ENCODE measurements around the gene PRDM15.

Gene PRDM15

DNA sequence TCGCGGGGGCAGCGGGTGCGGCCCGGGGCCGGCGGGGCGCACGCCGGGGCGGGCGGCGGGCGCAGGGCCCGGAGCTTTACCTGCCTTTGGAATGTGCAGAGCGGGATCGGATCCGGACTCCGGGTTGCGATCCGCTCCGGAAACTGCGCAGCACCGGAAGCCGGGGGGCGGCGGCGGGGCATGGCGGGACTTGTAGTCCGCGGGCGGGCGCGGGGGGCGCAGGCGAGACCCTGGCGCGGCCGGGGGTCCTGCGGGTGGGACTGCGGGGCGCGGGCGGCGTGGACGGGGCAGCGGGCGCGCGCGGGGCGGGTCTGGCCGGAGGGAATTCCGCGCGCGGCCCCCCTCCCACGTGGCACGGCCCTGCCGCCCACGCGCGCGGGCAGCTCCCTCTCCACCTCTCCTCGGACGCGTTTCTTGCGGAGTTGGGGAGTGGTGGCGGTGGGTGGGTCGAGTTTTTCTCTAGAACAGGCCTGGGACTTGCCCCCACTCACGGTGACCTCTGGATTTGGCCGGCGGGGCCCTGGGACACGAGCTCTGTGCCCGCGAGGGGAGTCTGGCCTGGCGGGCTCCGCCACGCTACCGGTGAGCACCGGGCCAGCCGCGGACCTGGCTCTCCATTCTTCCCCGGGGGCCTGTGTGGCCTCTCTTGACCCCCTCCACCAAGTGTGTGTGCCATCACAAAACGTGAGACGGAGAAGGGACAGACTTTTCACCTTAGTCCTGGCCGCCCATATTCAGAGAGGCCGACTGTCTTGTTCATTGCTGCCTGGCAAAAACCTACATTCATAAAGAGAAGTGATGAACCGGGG is at the start of gene PRDM15:
TSS of gene PRDM15 (minus strand) at position 155 of the 809 bp plus-strand sequence. CDS start 18,981 bp downstream, outside the sequence.
- peak; percentile 70 for DNase-seq

GRCh38 chr21:41928621-41929220 is 49.6 kb upstream of the PRDM15 start:
- DNase-seq, result no peak

- no peak for DNase-seq
Observed at GRCh38 chr21:41927727-41928409, 48.7 kb upstream of the PRDM15 start.

DNA sequence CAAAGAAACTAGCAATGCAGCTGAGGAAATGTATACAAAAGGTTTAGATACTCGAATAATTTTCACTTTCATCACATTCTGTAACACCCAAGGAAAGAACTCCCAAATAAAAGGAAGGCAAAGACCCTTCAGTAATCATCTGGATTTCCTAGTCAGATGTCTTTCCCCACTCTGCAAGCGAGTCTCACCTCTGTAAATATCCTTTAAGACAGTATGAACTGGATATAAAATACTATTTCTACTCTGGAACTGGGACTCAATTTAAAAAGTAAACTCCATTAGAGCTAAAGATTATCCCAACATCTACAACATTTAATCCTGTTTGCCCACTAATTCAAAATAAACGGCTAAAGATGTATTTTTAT is 47.6 kb upstream of the PRDM15 start:
- no peak for DNase-seq

GRCh38 chr21:41926117-41926806 is 47.1 kb upstream of the PRDM15 start:
- DNase-seq, result no peak

DNA sequence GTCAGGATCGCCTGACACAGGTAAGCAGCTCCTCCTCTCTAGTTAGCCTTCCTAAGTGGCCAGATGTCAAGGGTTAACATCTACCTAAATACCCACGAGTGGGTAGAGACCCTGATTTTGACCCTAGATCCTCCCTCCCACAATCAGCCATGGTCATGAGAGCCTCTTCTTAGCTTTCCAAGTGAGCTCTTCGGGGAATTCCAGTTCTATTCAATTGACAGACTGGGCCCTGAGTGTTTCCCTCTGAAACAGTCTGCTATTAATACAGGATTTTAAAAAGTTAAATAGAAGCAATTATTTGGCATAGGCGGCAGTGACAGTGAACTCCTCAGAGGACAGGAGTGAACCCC is 46.6 kb upstream of the PRDM15 start:
- no peak for DNase-seq

DNA sequence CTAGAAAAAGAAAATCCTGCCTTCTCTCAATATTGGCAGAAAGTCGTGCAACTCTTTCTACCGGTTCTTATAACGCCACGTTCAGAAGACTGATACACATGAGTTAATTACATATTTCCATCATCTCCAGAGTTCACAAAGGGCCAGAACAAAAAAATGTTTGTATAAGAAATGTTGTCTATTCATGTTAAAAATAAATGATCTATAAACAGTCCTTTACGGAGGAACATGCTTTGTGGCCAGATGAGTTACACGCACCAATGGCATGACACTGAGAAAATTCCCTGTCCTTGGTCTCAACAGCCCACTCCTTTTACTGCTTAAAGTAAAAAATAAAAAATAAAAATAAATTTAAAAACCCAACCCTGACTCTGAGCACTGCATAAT is 45.2 kb upstream of the PRDM15 start:
- DNase-seq, result no peak

DNA sequence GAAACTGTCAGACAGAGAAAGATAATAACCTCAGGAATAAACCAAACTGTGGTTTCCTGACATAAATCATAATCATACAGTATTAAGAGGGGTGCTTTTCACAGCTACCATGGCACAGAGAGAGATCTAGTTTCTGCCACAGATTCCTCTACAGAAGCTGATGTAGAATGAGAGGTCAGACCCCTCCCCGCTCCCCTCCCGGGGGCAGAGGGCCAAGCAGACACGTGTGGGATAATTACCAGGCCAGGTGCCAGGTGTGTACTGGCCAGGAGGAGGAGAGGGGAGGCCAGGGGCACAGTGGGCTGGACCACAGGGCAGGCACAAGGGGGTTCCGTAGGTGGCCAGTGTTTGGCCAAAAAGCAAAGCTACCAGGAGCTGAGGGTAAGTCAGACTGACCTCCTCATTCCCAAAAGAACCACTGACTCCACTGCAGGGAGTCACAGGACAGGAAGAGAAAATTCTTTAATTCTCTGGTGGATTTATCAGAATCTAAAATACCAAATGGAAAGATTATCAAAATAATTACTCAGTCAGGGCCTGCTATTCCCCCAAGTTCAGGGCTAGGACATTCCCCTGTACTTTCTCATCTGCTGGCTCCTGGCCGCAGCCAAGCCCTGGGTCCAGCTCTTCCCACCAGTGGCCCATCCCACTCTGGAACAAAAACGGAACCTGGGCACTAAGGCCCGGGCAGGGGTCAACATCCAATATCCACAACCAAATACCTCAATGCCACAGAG is 44.7 kb upstream of the PRDM15 start:
- no peak for DNase-seq

- no peak for DNase-seq
Observed at GRCh38 chr21:41923186-41923585, 44.0 kb upstream of the PRDM15 start.

GRCh38 chr21:41921021-41921420 is 41.9 kb upstream of the PRDM15 start:
- DNase-seq, result no peak

DNA sequence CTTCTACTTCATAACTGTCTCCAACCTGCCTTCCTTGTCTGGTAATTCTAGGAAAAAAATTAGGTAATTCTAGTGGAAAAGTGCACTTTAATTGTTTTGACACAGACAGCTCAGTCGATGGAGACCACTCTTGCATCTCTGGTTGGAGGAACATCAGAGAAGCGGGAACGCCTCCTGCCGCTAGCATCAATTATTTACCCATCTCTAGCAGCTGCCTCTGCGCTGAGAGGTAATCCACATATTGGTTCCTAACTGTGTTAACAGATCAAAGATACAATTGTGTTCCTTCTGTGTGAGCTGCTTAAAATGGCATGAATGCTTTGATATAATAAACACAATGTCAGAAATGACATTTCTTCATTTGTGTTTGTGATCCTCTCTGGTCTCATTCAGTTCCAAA is 41.3 kb upstream of the PRDM15 start:
- DNase-seq, result no peak

GRCh38 chr21:41919666-41920398 is 40.7 kb upstream of the PRDM15 start:
- no peak for DNase-seq

DNA sequence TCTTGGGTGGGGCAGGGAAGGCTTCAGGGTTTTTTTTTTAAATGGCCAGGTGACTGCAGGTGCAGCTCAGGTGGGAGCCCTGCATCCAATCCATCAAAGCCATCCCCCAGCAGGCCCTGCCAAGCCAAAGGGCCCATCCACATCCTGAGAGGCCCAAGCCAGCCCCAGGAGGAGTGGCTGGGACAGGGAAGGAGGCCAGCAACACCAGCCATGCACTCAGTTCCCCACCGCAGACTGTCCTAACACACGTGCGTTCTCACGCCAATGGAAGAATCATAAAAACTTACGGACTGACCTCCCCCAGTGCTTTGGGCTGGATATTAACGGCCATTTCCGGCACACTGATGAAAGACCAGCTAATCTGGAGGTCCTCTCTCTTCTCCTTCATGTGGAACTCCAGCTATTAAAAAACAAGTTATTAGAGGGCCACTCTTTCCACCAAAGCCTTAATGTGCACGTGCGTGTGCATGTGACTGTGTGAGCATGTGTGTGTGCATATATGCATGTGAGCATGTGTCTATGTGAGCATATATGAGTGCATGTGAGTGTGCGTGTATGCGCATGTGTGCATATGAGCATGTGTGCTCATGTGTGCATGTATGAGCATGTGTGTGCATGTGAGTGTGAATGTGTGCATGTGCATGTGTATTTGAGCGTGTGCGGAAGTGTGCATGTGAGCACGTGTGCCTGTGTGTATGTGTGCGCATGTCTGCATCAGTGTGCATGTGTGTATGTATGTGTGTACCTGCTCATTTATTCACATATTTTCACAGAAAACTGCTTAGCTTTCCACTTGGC is 39.6 kb upstream of the PRDM15 start:
- DNase-seq, result no peak

DNA sequence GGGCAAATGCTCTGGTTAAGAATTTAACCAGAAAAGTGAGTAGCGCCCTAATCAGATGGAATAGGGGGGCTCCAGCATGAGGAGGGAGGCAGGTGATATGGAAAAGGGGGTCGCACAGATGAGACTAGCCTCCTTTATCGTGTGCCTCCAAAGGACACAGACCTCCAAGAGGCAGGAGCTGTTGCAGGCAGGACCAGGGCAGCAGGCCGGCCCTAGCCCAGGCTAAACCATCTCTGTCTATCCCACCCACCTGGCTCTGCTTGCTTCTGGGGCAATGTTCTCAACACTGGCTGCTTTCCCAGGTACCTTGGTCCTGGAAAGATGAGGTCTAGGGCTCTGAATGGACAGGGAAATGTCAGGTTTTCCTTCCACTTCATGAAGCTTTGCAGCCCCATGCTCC is 38.4 kb upstream of the PRDM15 start:
- no peak for DNase-seq

- no peak for DNase-seq
Observed at GRCh38 chr21:41916888-41917433, 37.8 kb upstream of the PRDM15 start.

GRCh38 chr21:41914965-41915364 is 35.8 kb upstream of the PRDM15 start:
- DNase-seq, result no peak

- DNase-seq, result no peak
Observed at GRCh38 chr21:41914358-41914757, 35.2 kb upstream of the PRDM15 start.

DNA sequence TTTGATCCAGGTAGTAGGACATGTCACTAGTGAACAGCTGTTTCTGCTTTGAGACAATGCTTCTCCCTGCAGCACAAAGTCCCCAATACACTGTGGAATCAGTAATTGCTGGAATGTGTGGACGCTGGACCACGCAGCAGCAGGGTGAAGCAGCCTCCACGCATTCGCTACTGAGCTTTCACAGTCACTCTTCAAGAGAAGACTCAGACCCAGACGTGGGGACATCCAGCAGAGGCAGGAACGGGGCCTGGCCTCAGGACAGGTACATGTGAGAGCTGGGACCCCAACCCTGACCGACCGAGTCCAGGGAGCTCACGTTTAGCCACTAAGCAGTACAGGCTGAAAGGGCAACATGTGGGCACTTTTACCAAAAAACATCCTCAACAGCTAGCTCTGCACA is 34.1 kb upstream of the PRDM15 start:
- no peak for DNase-seq

DNA sequence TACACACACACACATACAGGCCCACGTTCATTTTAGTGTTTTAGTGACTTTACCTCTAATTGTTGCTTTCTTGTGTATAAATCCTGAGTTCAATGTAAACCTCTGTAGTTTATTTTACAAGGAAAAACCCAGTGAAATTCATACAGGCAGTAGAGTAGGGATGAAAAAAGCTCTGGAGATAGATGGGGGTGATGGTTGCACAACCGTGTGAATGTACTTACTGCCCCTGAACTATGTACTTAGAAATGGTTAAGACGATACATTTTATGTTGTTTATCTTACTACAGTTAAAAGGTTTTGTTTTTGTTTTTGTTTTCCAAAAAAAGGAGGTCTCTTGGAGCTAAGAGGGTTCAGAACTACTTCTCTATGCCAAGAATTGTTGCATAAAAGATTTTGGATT is 29.7 kb upstream of the PRDM15 start:
- no peak for DNase-seq

DNA sequence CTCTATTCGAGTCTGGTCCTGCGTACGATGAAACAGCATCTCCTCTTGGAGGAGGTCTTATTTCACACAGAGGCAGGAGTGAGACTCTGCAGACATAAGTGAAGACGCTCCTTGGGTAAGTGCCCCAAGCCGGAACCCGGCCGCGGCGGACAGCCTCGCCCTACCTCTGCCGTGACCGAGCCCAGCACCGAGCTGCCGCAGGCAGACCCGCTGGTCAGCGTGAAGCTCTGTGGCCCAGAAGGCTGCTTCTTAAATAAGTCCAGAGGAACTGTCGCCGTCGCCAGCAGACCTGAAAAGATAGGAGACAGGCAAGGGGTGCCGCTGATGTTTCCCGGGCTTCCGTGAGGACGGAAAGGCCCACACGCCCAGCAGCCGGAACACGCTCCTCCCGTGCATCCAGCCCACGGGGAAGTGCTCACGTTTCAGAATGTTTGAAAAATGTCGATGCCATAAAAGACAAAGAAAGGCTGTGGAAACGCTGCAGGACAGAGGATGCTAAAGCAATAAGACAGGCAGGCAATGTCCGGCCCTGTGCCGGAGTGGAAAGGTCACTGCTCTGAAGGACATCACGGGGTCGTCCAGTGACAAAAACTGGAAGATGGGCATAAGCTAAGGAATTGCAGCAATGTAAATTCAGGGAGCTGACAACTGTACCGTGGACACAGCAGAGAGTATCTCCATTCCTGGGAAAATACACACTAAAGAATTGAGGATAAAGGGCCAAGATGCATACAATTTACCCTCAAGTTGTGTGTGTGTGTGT is 28.5 kb upstream of the PRDM15 start:
- DNase-seq, result no peak
